HG03571 (cell line): ENCODE results near the gene GALK1.

ENCODE experiments used
- ATAC-seq: cut with Tn5 transposase; IDR thresholded peaks from one replicate; pipeline ENCODE4 v1.9.1; 2021; ENCODE audit not compliant: unreplicated experiment

Gene GALK1

GRCh38 chr17:75751676-75752404 lies 13.2 kb downstream of the GALK1 start:
- ATAC-seq, result no peak

- no peak for ATAC-seq
Measured at GRCh38 chr17:75750661-75751423, 14.2 kb downstream of the GALK1 start.

- ATAC-seq, result no peak
Measured at GRCh38 chr17:75749545-75750389, 15.2 kb downstream of the GALK1 start.

GRCh38 chr17:75748706-75749105 lies 16.3 kb downstream of the GALK1 start:
- ATAC-seq, result no peak

- no peak for ATAC-seq
Measured at GRCh38 chr17:75743625-75744206, 21.3 kb downstream of the GALK1 start.

GRCh38 chr17:75742337-75742736 lies 22.7 kb downstream of the GALK1 start:
- no peak for ATAC-seq

- no peak for ATAC-seq
Measured at GRCh38 chr17:75740631-75741077, 24.3 kb downstream of the GALK1 start.

GRCh38 chr17:75740215-75740614 lies 24.8 kb downstream of the GALK1 start:
- no peak for ATAC-seq

- ATAC-seq, result no peak
Measured at GRCh38 chr17:75739801-75740200, 25.2 kb downstream of the GALK1 start.

GRCh38 chr17:75739174-75739573 lies 25.8 kb downstream of the GALK1 start:
- ATAC-seq, result no peak

GRCh38 chr17:75738218-75738802 lies 26.7 kb downstream of the GALK1 start:
- no peak for ATAC-seq

- no peak for ATAC-seq
Measured at GRCh38 chr17:75737133-75737962, 27.6 kb downstream of the GALK1 start.

GRCh38 chr17:75736173-75736835 lies 28.7 kb downstream of the GALK1 start:
- ATAC-seq, result no peak

- no peak for ATAC-seq
Measured at GRCh38 chr17:75734674-75735294, 30.2 kb downstream of the GALK1 start.

GRCh38 chr17:75733471-75733870 lies 31.5 kb downstream of the GALK1 start:
- ATAC-seq, result no peak

GRCh38 chr17:75731716-75732498 lies 33.1 kb downstream of the GALK1 start:
- no peak for ATAC-seq

- no peak for ATAC-seq
Measured at GRCh38 chr17:75731086-75731715, 33.8 kb downstream of the GALK1 start.

GRCh38 chr17:75730065-75730464 lies 34.9 kb downstream of the GALK1 start:
- no peak for ATAC-seq
